ENCODE data around the gene KCNMB2. TPM values are rescaled to one million over a fixed set of nuclear protein-coding genes. Genes with fewer than 3 reads are reported as not detected.

Gene KCNMB2
- total RNA-seq, 1 donor, result not detected

GRCh38 chr3:178686826-178687225, 150.6 kb downstream of the KCNMB2 start:
- no peak overlapping the region for H3K4me3 ChIP-seq (ENCODE audit: low read depth, low read length)
- TF ChIP-seq CTCF (IDR thresholded peaks at IDR 0.05; ENCODE audit: insufficient read depth, low read length), result no peak
- no peak for DNase-seq (ENCODE audit: low read depth)

GRCh38 chr3:178690571-178690970, 154.3 kb downstream of the KCNMB2 start:
- DNase-seq (ENCODE audit: low read depth), result no peak
- H3K4me3 ChIP-seq (ENCODE audit: low read depth, low read length), result no peak overlapping the region
- no peak for TF ChIP-seq CTCF (IDR thresholded peaks at IDR 0.05; ENCODE audit: insufficient read depth, low read length)

GRCh38 chr3:178699364-178699763, 163.1 kb downstream of the KCNMB2 start:
- TF ChIP-seq CTCF (IDR thresholded peaks at IDR 0.05; ENCODE audit: insufficient read depth, low read length), result no peak
- DNase-seq (ENCODE audit: low read depth), result no peak
- no peak overlapping the region for H3K4me3 ChIP-seq (ENCODE audit: low read depth, low read length)

- H3K4me3 ChIP-seq (ENCODE audit: low read depth, low read length), result no peak overlapping the region
- DNase-seq (ENCODE audit: low read depth), result no peak
- TF ChIP-seq CTCF (IDR thresholded peaks at IDR 0.05; ENCODE audit: insufficient read depth, low read length), result no peak
These were observed 163.6 kb downstream of the KCNMB2 start for GRCh38 chr3:178699810-178700209.

- TF ChIP-seq CTCF (IDR thresholded peaks at IDR 0.05; ENCODE audit: insufficient read depth, low read length), result no peak
- no peak for DNase-seq (ENCODE audit: low read depth)
- H3K4me3 ChIP-seq (ENCODE audit: low read depth, low read length), result no peak overlapping the region
These were observed 167.2 kb downstream of the KCNMB2 start for GRCh38 chr3:178703268-178703975.

GRCh38 chr3:178705925-178706324, 169.7 kb downstream of the KCNMB2 start:
- TF ChIP-seq CTCF (IDR thresholded peaks at IDR 0.05; ENCODE audit: insufficient read depth, low read length), result no peak
- no peak for DNase-seq (ENCODE audit: low read depth)

GRCh38 chr3:178706411-178706810, 170.2 kb downstream of the KCNMB2 start:
- H3K4me3 ChIP-seq (ENCODE audit: low read depth, low read length), result no peak overlapping the region
- no peak for TF ChIP-seq CTCF (IDR thresholded peaks at IDR 0.05; ENCODE audit: insufficient read depth, low read length)
- no peak for DNase-seq (ENCODE audit: low read depth)

More at GRCh38 chr3:178705925-178706324, 169.7 kb downstream of the KCNMB2 start:
- no peak overlapping the region for H3K4me3 ChIP-seq (ENCODE audit: low read depth, low read length)

Measured in fibroblast of the aortic adventitia (primary cell).